Adrenal gland (tissue), 12 donors: ENCODE results near the gene PCSK4. TPM values are rescaled to one million over a fixed set of nuclear protein-coding genes. Genes with fewer than 3 reads are reported as not detected.

Experiments
- DNase-seq, 7 donors: peaks; one replicate each; pipeline ENCODE4 v3.0.0-alpha.2; 2019 to 2020
- H3K27ac ChIP-seq, 5 donors: fragments of 200-600 bp; sonication (generic) in 4 of 5; 1 replicate in 3 of 5; 2 replicates in 2 of 5; pipeline versions ENCODE4 v1.5.1 to v1.8.0; 2016 to 2020; ENCODE audit warnings: mild to moderate bottlenecking in 1 of 5
- H3K27me3 ChIP-seq: fragments of 200-600 bp; 2 replicates; pipeline ENCODE4 v1.8.0; 2021
- H3K36me3 ChIP-seq, 2 donors: fragments of 200-600 bp; replicated peaks in 1 of 2; 1 replicate in 1 of 2; 2 replicates in 1 of 2; pipeline versions ENCODE4 v1.5.1 to v1.8.0; 2018 to 2022
- H3K4me1 ChIP-seq, 2 donors: fragments of 200-600 bp; replicated peaks in 1 of 2; 1 replicate in 1 of 2; 2 replicates in 1 of 2; pipeline versions ENCODE4 v1.5.1 to v1.8.0; 2018 to 2021
- H3K4me3 ChIP-seq, 4 donors: fragments of 200-600 bp; sonication (generic) in 3 of 4; one replicate each; pipeline ENCODE4 v1.5.1; 2016 to 2018
- H3K9me3 ChIP-seq, 3 donors: fragments of 200-600 bp; sonication (generic) in 1 of 3; replicated peaks in 1 of 3; 1 replicate in 2 of 3; 2 replicates in 1 of 3; pipeline versions ENCODE4 v1.5.1 to v1.8.0; 2016 to 2021
- POLR2A ChIP-seq, 2 donors: fragments of 450-650 bp; IDR thresholded peaks; one replicate each; pipeline ENCODE4 v1.6.1; 2017; ENCODE audit warnings: antibody characterized with exemption in 2 of 2, mild to moderate bottlenecking in 2 of 2, moderate library complexity in 1 of 2
- WGBS, 4 donors: extraction: QIAGEN DNeasy Blood & Tissue Kit in 2 of 4; methylation state at CpG; one replicate each; pipeline versions ENCODE4 v1.1.5 to v1.1.7; 2013 to 2017; 5-methylcytosine and 5-hydroxymethylcytosine counted together
- intact Hi-C, 2 donors: fragments of 100-400 bp; cut with DNase I; formaldehyde crosslinking; loops; one replicate each; pipeline versions ENCODE4 v1.14.1 to v1.15.0; 2022 to 2023
- polyA plus RNA-seq, 3 donors: library from polyadenylated mRNA; stranded (reverse); fragments of 200-250 nt in 2 of 3; fragments of 350-450 nt in 1 of 3; fragmentation: Illumina TruSeq in 1 of 3; extraction: RNeasy Lipid Tissue Mini Kit (QIAGEN cat#74804) in 1 of 3; gene quantifications; one replicate each; pipeline ENCODE4 v1.2.3, GENCODE V29; 2013 to 2014
- total RNA-seq, 9 donors: library from RNA; depleted of rRNA in 4 of 9; stranded (reverse); fragments of >200 nt in 4 of 9; fragments of 120-200 nt in 1 of 9; fragmentation: NEBNext Ultra II Directional in 1 of 9; extraction: Animal tissue kit (Norgen Biotek cat#: 25700) in 1 of 9; gene quantifications; one replicate each; pipeline versions ENCODE4 v1.1.0 to v1.2.4, GENCODE V29; 2013 to 2023
- TF ChIP-seq, protein P1 (sequence below), 6 experiments: fragments of 450-650 bp in 4 of 6; fragments of 200-600 bp in 2 of 6; sonication (generic) in 1 of 6; IDR thresholded peaks; 1 replicate in 5 of 6; 2 replicates in 1 of 6; pipeline versions ENCODE4 v1.5.1 to v1.8.0; 2016 to 2021; ENCODE audit warnings: antibody characterized with exemption in 6 of 6, mild to moderate bottlenecking in 2 of 6, moderate library complexity in 1 of 6
- donor health status: healthy with polysubstance abuse.
- donor health status: Bipolar disorder and iron deficiency.
- donor health status: DM: yes; HTN: yes; CAD: no.
- donor health status: DM: no; HTN: no; CAD: no.
- donor health status: DM: no; HTN: no; CAD: no.
- donor health status: DM: yes; HTN: yes; CAD: no.

PCSK4 gene
- total and polyA plus RNA-seq, 12 donors = 1.2 to 29.7 (median 4.8) TPM

DNA sequence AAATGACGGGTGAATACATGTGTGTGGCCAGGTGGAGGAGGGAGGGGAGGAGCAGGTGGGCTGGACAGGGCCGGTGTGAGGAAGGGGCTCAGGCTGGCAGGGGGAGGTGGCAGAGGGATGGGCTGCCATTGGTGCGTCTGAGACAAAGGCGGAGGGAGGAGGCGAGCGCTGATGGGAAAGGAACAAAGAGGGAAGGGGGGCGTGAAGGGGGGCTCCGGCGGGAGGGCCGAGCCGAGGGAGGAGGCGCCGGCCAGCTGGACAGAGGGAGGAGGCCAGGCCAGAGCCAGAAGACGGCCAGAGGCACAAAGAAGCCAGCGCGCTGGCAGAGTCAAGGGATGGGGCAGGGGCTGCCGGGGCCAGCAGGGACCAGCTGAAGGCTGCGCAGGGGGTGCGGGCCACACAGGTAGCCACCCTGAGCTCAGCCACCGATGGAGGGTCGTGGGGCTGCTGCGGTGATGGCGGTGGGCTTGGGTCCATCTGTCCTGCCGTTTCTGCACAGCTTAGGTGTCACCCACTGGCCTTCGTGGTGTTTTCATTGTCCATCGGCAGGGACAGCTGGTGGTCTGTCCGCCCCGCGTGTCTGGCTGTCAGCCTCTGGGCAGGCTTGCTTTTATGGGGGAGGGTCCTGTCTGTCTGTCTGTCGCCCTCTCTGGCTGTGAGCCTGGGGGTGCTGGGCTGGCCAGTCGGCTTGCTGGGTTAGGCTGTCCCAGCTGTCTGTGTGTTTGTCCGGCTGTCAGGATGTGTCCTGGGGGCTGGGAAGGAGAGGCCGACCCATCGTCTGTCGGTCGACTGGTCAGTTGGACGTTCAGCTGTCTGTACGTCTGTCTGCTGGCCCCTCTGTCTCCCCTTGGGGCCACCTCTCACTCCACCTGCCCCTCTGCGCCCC lies 38.0 kb downstream of the PCSK4 start:
- H3K27me3 ChIP-seq = peaks cover 63% of the 10 kb centered on the region
- H3K36me3 ChIP-seq = no peaks in the 10 kb centered on the region
- TF ChIP-seq POLR2A (IDR thresholded peaks at IDR 0.05) = no peak
- TF ChIP-seq, protein P1, sequence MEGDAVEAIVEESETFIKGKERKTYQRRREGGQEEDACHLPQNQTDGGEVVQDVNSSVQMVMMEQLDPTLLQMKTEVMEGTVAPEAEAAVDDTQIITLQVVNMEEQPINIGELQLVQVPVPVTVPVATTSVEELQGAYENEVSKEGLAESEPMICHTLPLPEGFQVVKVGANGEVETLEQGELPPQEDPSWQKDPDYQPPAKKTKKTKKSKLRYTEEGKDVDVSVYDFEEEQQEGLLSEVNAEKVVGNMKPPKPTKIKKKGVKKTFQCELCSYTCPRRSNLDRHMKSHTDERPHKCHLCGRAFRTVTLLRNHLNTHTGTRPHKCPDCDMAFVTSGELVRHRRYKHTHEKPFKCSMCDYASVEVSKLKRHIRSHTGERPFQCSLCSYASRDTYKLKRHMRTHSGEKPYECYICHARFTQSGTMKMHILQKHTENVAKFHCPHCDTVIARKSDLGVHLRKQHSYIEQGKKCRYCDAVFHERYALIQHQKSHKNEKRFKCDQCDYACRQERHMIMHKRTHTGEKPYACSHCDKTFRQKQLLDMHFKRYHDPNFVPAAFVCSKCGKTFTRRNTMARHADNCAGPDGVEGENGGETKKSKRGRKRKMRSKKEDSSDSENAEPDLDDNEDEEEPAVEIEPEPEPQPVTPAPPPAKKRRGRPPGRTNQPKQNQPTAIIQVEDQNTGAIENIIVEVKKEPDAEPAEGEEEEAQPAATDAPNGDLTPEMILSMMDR (IDR thresholded peaks at IDR 0.05) = no peak
- no peaks in the 10 kb centered on the region for H3K9me3 ChIP-seq
- 20 to 33% (median 25%) methylated on average over 16 to 39 of the region's 39 CpGs for WGBS, 4 donors
- intact Hi-C loops = no loop called here
- no peak overlapping the region for H3K4me3 ChIP-seq
- H3K27ac ChIP-seq = peak overlapping the region in 1 of 5 donors; percentile 49
- no peaks in the 10 kb centered on the region for H3K4me1 ChIP-seq
- no peak for DNase-seq

DNA sequence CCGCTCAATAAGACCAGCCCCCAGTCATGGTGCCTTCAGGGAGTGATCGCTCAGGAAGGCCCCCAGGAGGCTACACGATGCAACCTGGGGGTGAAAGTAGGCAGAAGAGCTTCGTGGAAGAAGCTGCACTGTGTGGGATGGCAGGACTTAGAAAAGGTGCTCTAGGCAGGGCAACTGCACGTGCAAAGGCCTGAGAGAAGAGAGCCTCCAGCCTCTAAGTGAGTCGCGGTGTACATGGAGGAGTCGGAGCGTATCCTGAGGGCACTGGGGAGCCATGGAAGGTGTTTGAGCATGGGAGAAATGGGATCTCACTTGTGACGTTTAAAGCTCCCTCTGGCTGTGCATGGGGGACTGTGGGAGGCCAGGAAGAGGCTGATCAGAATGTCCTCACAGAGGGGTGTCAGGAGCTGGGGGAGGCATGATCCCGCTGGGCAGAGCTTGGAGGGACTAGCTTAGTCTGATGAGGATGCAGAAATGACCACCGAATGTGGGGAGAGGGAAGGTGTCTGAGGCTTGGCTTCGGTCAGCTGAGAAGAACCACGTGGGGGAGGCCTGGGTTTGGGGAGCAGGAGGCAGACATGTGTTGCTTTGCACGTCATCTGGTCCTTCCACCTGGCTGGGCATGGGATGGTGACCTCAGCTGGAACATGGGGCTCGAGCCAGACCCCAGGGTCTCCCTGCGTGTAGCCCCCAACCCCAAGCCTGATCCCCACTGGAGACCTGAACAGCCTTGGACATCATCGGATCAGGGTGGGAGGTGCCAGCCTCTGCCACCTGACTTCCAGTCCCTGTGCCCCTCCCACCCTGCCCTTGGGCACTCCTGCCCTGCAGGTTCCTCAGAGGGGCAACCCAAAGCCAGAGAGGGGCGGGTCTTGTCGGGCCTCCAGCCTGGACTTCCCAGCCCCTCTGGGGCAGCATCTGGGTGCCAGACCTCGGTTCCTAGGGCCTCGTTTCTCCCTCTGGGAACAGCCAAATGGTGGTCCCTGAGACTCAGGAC lies 39.1 kb downstream of the PCSK4 start:
- H3K27me3 ChIP-seq = peaks cover 63% of the 10 kb centered on the region
- 49 to 60% (median 54%) methylated on average over 15 to 22 of the region's 22 CpGs for WGBS, 4 donors
- intact Hi-C loops = no loop called here
- no peak overlapping the region for H3K4me3 ChIP-seq
- H3K27ac ChIP-seq = peak overlapping the region in 1 of 5 donors; percentile 49
- DNase-seq = no peak
- no peaks in the 10 kb centered on the region for H3K36me3 ChIP-seq
- TF ChIP-seq POLR2A (IDR thresholded peaks at IDR 0.05) = no peak
- TF ChIP-seq, protein P1 (IDR thresholded peaks at IDR 0.05) = no peak
- H3K9me3 ChIP-seq = no peaks in the 10 kb centered on the region
- peaks cover 3 to 11% of the 10 kb centered on the region in 2 donors for H3K4me1 ChIP-seq

DNA sequence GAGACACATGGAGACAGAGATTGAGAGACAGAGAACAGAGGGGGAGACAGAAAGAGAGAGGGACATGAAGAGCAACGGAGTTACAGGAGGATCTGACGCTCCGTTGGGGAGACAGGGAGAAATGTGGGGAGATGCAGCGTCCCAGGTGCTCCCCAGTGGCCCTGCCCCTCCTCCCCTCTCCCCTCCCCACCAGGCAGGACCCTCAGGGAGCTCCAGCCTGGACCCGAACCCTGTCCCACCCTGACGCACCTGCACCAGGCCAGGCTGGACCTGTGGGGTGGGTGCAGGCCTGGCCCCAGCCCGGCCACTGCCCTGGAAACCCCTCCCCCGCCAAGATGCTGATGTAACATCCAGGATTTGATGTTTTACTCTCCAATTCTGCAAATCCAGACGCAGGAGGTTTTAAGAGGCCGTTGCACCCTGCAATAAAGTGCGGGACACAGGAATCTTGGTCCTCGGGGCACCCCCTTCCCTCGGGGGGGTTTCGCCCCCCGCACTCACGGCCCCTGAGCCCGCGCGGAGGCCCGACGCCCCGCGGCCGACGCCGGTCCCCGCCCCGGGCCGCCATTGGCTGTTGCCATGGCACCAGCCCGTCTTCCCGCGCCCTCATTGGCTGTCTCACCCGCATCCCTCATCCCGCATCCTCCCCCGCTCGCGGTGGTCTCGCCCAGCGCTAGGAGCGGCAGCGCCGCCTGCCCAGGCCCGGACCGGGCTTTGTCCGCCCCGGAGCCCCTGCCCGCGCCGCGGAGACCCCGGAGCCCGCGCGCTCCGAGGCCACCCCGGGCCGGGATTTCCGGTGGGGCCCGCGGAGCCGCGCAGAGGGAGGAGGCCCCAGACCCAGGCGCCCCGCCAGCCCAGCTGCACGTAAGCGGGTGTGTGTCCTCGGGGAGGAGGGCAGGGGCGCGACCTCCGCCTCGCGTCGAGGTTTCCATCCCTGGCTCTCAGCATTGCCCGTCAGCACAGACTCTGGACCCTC lies 40.4 kb downstream of the PCSK4 start, which contains the start of gene APC2:
Gene APC2, plus strand, starts transcription at position 655 of the 976 bp plus-strand sequence. CDS start 2,881 bp downstream, outside the sequence.
- no peak for TF ChIP-seq POLR2A (IDR thresholded peaks at IDR 0.05)
- TF ChIP-seq, protein P1 (IDR thresholded peaks at IDR 0.05) = no peak
- peak within 1 kb of the TSS in 1 of 5 donors; percentile 49 for H3K27ac ChIP-seq
- intact Hi-C loops = loop anchor here in 1 of 2 donors (10.0 kb wide), 1 partner anchor 135 kb away; no protein-coding TSS in a partner anchor
- 4 to 13% (median 5%) methylated on average over 19 to 74 of the region's 74 CpGs for WGBS, 4 donors
- DNase-seq = peak in 1 of 7 donors; percentile 77
- no peaks in the 10 kb centered on the region for H3K36me3 ChIP-seq
- H3K4me3 ChIP-seq = no peak within 1 kb of the TSS
- peaks cover 5 to 24% of the 10 kb centered on the region in 2 donors for H3K4me1 ChIP-seq
- peaks cover 69% of the 10 kb centered on the region for H3K27me3 ChIP-seq
- no peaks in the 10 kb centered on the region for H3K9me3 ChIP-seq
